K562 (cell line): Measurements from ENCODE around the gene CEP350. TPM values are rescaled to one million over a fixed set of nuclear protein-coding genes. Genes with fewer than 3 reads are reported as not detected.

ENCODE experiments used
- ATF3 ChIP-seq, 2 experiments: fragments of 450-650 bp in 1 of 2; sonication (generic) in 1 of 2; formaldehyde crosslinking in 1 of 2; IDR thresholded peaks in 1 of 2; conservative IDR thresholded peaks in 1 of 2; 2 replicates each; pipeline versions ENCODE4 v1.6.1 to v1.8.1; 2016 to 2023; ENCODE audit warnings: mild to moderate bottlenecking in 2 of 2, moderate library complexity in 2 of 2, inconsistent platforms in 1 of 2, missing genetic modification reagents in 1 of 2
- DIDO1 ChIP-seq: fragments of 450-650 bp; IDR thresholded peaks from 2 replicates; pipeline ENCODE4 v1.6.1; 2016; ENCODE audit warnings: low read depth, missing biosample characterization, missing genetic modification characterization
- ETS2 ChIP-seq: IDR thresholded peaks from 2 replicates; pipeline ENCODE4 v1.6.1; 2016; ENCODE audit warnings: borderline replicate concordance, missing genetic modification characterization, mild to moderate bottlenecking, moderate library complexity, missing compliant biosample characterization; ENCODE audit not compliant: poor library complexity, severe bottlenecking
- FOXA3 ChIP-seq, 2 experiments: fragments of 450-650 bp in 1 of 2; sonication (generic) in 1 of 2; formaldehyde crosslinking; IDR thresholded peaks in 1 of 2; conservative IDR thresholded peaks in 1 of 2; 2 replicates each; pipeline versions ENCODE4 v1.4.0 to v1.8.0; 2020 to 2022; ENCODE audit warnings: mild to moderate bottlenecking in 2 of 2, missing genetic modification reagents in 1 of 2
- GATA2 ChIP-seq: sonication (generic); formaldehyde crosslinking; IDR thresholded peaks from 2 replicates; pipeline ENCODE4 v1.4.0; 2020; ENCODE audit warnings: mild to moderate bottlenecking, missing genetic modification reagents
- HIVEP1 ChIP-seq: fragments of 250-450 bp; sonication (Bioruptor Pico); IDR thresholded peaks from 2 replicates; pipeline ENCODE4 v1.4.0; 2020; ENCODE audit warnings: mild to moderate bottlenecking
- KAT8 ChIP-seq: fragments of 450-650 bp; IDR thresholded peaks from 2 replicates; pipeline ENCODE4 v1.6.1; 2016; ENCODE audit warnings: low read depth, mild to moderate bottlenecking
- MEF2A ChIP-seq: IDR thresholded peaks from 2 replicates; pipeline ENCODE4 v1.6.1; 2011; ENCODE audit warnings: low read depth, mild to moderate bottlenecking, low read length, moderate library complexity; ENCODE audit not compliant: control insufficient read depth
- MNT ChIP-seq, 2 experiments: fragments of 450-650 bp; conservative IDR thresholded peaks; 2 replicates each; pipeline ENCODE4 v1.6.1; 2017; ENCODE audit warnings: mild to moderate bottlenecking in 2 of 2, moderate library complexity in 2 of 2
- NFE2 ChIP-seq: IDR thresholded peaks from 2 replicates; pipeline ENCODE4 v1.6.1; 2014; ENCODE audit warnings: antibody characterized with exemption, low read depth
- NRF1 ChIP-seq, 2 experiments: fragments of 450-650 bp; IDR thresholded peaks in 1 of 2; conservative IDR thresholded peaks in 1 of 2; 2 replicates each; pipeline ENCODE4 v1.6.1; 2014; ENCODE audit warnings: mild to moderate bottlenecking in 2 of 2
- PPARD ChIP-seq: fragments of 250-450 bp; sonication (Bioruptor Pico); IDR thresholded peaks from 2 replicates; pipeline ENCODE4 v1.8.0; 2022; ENCODE audit warnings: inconsistent platforms, mild to moderate bottlenecking, moderate library complexity
- PRMT5 ChIP-seq: sonication (generic); formaldehyde crosslinking; IDR thresholded peaks from 2 replicates; pipeline ENCODE4 v1.5.0; 2020; ENCODE audit warnings: missing genetic modification reagents
- SMARCA5 ChIP-seq: fragments of 450-650 bp; IDR thresholded peaks from 2 replicates; pipeline ENCODE4 v1.6.1; 2016
- THRA ChIP-seq: fragments of 450-650 bp; IDR thresholded peaks from 2 replicates; pipeline ENCODE4 v1.6.1; 2017; ENCODE audit warnings: mild to moderate bottlenecking, moderate library complexity
- ZBTB49 ChIP-seq: sonication (generic); formaldehyde crosslinking; IDR thresholded peaks from 2 replicates; pipeline ENCODE4 v1.8.0; 2022; ENCODE audit warnings: missing genetic modification reagents, mild to moderate bottlenecking, borderline replicate concordance
- ZNF347 ChIP-seq: fragments of 450-650 bp; formaldehyde crosslinking; IDR thresholded peaks from 2 replicates; pipeline ENCODE4 v1.4.0; 2020; ENCODE audit warnings: low read depth, mild to moderate bottlenecking, moderate library complexity
- polyA plus RNA-seq, 8 experiments: library from polyadenylated mRNA; depleted of rRNA in 4 of 8; stranded (reverse) in 5 of 8; unstranded in 3 of 8; fragments of >200 nt; fragmentation: Nextera tagmentation in 2 of 8; fragmentation: Illumina TruSeq in 1 of 8; extraction: Ambion mirVana in 2 of 8; extraction: Trizol in 1 of 8; gene quantifications; 2 replicates each; pipeline versions ENCODE4 v1.2.1 to v1.2.3, GENCODE V29; 2011 to 2014; ENCODE audit warnings: inconsistent platforms in 1 of 8, missing spikeins in 1 of 8
- total RNA-seq, 7 experiments: library from RNA; depleted of rRNA in 6 of 7; stranded (reverse); fragments of >200 nt in 6 of 7; fragmentation: Illumina TruSeq in 2 of 7; extraction: Trizol in 2 of 7; gene quantifications; 2 replicates each; pipeline versions ENCODE4 v1.2.1 to v1.2.3, GENCODE V29; 2011 to 2021; ENCODE audit warnings: low replicate concordance in 1 of 7

The CEP350 gene
- total and polyA plus RNA-seq, 9 of the 15 experiments (the other 6 are each of a cell fraction or from before 2014, with no cell fraction given): 8.3 to 64.3 (median 28.0) TPM

GRCh38 chr1:180116964-180117763 is 162.6 kb downstream of the CEP350 start (continued):
- no peak for TF ChIP-seq KAT8
- TF ChIP-seq PPARD: no peak
- no peak for TF ChIP-seq PRMT5 (CRISPR knock-in tag)
- TF ChIP-seq MEF2A: no peak
- peak; percentile 83; the same call in 1 of the 2 replicates for TF ChIP-seq DIDO1 (tag)
- no peak for TF ChIP-seq ETS2 (tag)
- peak; percentile 29; the same call in 1 of the 2 replicates for TF ChIP-seq HIVEP1 (CRISPR knock-in tag)
- no peak for TF ChIP-seq NRF1 (conservative IDR thresholded peaks at IDR 0.05 in 1 of 2, IDR thresholded peaks at IDR 0.05 in 1 of 2)
- TF ChIP-seq ZBTB49 (CRISPR knock-in tag): no peak
- TF ChIP-seq ZNF347 (CRISPR knock-in tag): no peak
- no peak for TF ChIP-seq THRA
- TF ChIP-seq NFE2: no peak
- TF ChIP-seq ATF3 (IDR thresholded peaks at IDR 0.05): peak; percentile 45; the same call in 1 of the 2 replicates
- TF ChIP-seq ATF3 (CRISPR knock-in tag; conservative IDR thresholded peaks at IDR 0.05): no peak
- TF ChIP-seq FOXA3 (CRISPR knock-in tag; conservative IDR thresholded peaks at IDR 0.05 in 1 of 2, IDR thresholded peaks at IDR 0.05 in 1 of 2): no peak
- no peak for TF ChIP-seq SMARCA5
- peak; percentile 89 for TF ChIP-seq GATA2 (CRISPR knock-in tag)
- TF ChIP-seq MNT (conservative IDR thresholded peaks at IDR 0.05): peak in 1 of 2 experiments; percentile 53; a peak in 2 of 4 replicates
